Smooth muscle cell (in vitro differentiated cells): ENCODE data around the gene CHST8. TPM values are rescaled to one million over a fixed set of nuclear protein-coding genes. Genes with fewer than 3 reads are reported as not detected.

Experiments used
- DNase-seq: peaks from one replicate; lab custom pipeline; 2025; ENCODE audit not compliant: unreplicated experiment; lab: John Stamatoyannopoulos, UW
- H2AFZ ChIP-seq: fragments of 200-600 bp; sonication (generic); 2 replicates; pipeline ENCODE4 v1.6.0; 2016; ENCODE audit warnings: antibody characterized with exemption, low read depth, mild to moderate bottlenecking
- H3F3A ChIP-seq: fragments of 200-600 bp; sonication (generic); 2 replicates; pipeline ENCODE4 v1.6.0; 2017; ENCODE audit warnings: antibody characterized with exemption, low read depth
- H3K27ac ChIP-seq: fragments of 200-600 bp; sonication (generic); 2 replicates; pipeline ENCODE4 v1.5.1; 2016; ENCODE audit warnings: low read depth, mild to moderate bottlenecking
- H3K27me3 ChIP-seq: fragments of 200-600 bp; sonication (generic); 2 replicates; pipeline ENCODE4 v1.6.1; 2016; ENCODE audit warnings: low read depth, mild to moderate bottlenecking
- H3K36me3 ChIP-seq: fragments of 200-600 bp; sonication (generic); 2 replicates; pipeline ENCODE4 v1.5.1; 2016; ENCODE audit warnings: low read depth
- H3K4me1 ChIP-seq: fragments of 200-600 bp; sonication (generic); 2 replicates; pipeline ENCODE4 v1.5.1; 2016; ENCODE audit warnings: low read depth
- H3K4me2 ChIP-seq: fragments of 200-600 bp; sonication (generic); 2 replicates; pipeline ENCODE4 v1.6.0; 2016; ENCODE audit warnings: mild to moderate bottlenecking
- H3K4me3 ChIP-seq: fragments of 200-600 bp; sonication (generic); 2 replicates; pipeline ENCODE4 v1.5.1; 2016; ENCODE audit warnings: mild to moderate bottlenecking
- H3K79me2 ChIP-seq: fragments of 200-600 bp; sonication (generic); 2 replicates; pipeline ENCODE4 v1.6.0; 2016; ENCODE audit warnings: low read depth, mild to moderate bottlenecking
- H3K9ac ChIP-seq: fragments of 200-600 bp; sonication (generic); 2 replicates; pipeline ENCODE4 v1.6.0; 2016; ENCODE audit warnings: low read depth
- H3K9me3 ChIP-seq: fragments of 200-600 bp; sonication (generic); replicated peaks from 2 replicates; pipeline ENCODE4 v1.5.1; 2016; ENCODE audit warnings: low read depth
- H4K20me1 ChIP-seq: fragments of 200-600 bp; sonication (generic); 2 replicates; pipeline ENCODE4 v1.6.0; 2016; ENCODE audit warnings: low read depth
- CTCF ChIP-seq: fragments of 200-600 bp; sonication (generic); IDR thresholded peaks from 2 replicates; pipeline ENCODE4 v1.5.1; 2017; ENCODE audit warnings: borderline replicate concordance, mild to moderate bottlenecking, antibody characterized with exemption; ENCODE audit not compliant: insufficient read depth, poor library complexity, severe bottlenecking
- WGBS: methylation state at CpG from one replicate; pipeline ENCODE4 v1.1.7; 2016; ENCODE audit warnings: low lambda C conversion rate; 5-methylcytosine and 5-hydroxymethylcytosine counted together
- polyA plus RNA-seq: library from polyadenylated mRNA; unstranded; fragments of >200 nt; fragmentation: Nextera tagmentation; extraction: Ambion mirVana; gene quantifications from 2 replicates; pipeline ENCODE4 v1.2.1, GENCODE V29; 2016
- total RNA-seq: library from RNA; depleted of rRNA; stranded (reverse); fragments of >200 nt; gene quantifications from 2 replicates; pipeline ENCODE4 v1.2.3, GENCODE V29; 2014

CHST8 gene
- total and polyA plus RNA-seq, 2 experiments from 2014 or later = not detected

- Histone ChIP-seq H3K36me3 (no peaks in the 10 kb centered on the region), H3K79me2 (no peaks in the 10 kb centered on the region), H3K4me2 (no peak overlapping the region), H3K27ac (no peak overlapping the region), H3K4me3 (no peak overlapping the region), H3K9ac (no peak overlapping the region), H3K4me1 (no peaks in the 10 kb centered on the region), H4K20me1 (no peaks in the 10 kb centered on the region), H3F3A (no peaks in the 10 kb centered on the region), H3K27me3 (no peaks in the 10 kb centered on the region), H3K9me3 (no peaks in the 10 kb centered on the region), H2AFZ (no peak overlapping the region)
- TF ChIP-seq CTCF = no peak
- 73% methylated on average over 5 of the region's 5 CpGs for WGBS
- no peak for DNase-seq
Observed at GRCh38 chr19:33677745-33678426, 56.1 kb downstream of the CHST8 start.

- Histone ChIP-seq H3K9me3 (no peaks in the 10 kb centered on the region), H3K4me3 (no peak overlapping the region), H3K9ac (no peak overlapping the region), H3F3A (no peaks in the 10 kb centered on the region), H3K79me2 (no peaks in the 10 kb centered on the region), H3K36me3 (no peaks in the 10 kb centered on the region), H3K4me2 (no peak overlapping the region), H4K20me1 (no peaks in the 10 kb centered on the region), H3K27me3 (no peaks in the 10 kb centered on the region), H2AFZ (no peak overlapping the region), H3K4me1 (no peaks in the 10 kb centered on the region), H3K27ac (no peak overlapping the region)
- no peak for DNase-seq
- WGBS = 78% methylated on average over 12 of the region's 12 CpGs
- TF ChIP-seq CTCF = no peak
Observed at GRCh38 chr19:33678796-33679585, 57.2 kb downstream of the CHST8 start.

- Histone ChIP-seq H2AFZ (no peak overlapping the region), H3K9ac (no peak overlapping the region), H3K4me3 (no peak overlapping the region), H3K4me1 (no peaks in the 10 kb centered on the region), H3F3A (no peaks in the 10 kb centered on the region), H3K27me3 (peaks cover 4% of the 10 kb centered on the region), H3K9me3 (no peaks in the 10 kb centered on the region), H3K27ac (no peak overlapping the region), H4K20me1 (no peaks in the 10 kb centered on the region), H3K4me2 (no peak overlapping the region), H3K79me2 (no peaks in the 10 kb centered on the region), H3K36me3 (no peaks in the 10 kb centered on the region)
- DNase-seq = no peak
- 78% methylated on average over 5 of the region's 5 CpGs for WGBS
- no peak for TF ChIP-seq CTCF
Observed at GRCh38 chr19:33679696-33680095, 57.9 kb downstream of the CHST8 start.
